ENCODE results near the gene CALM3.

CALM3 gene

GRCh38 chr19:46600384-46601317 lies 479 bp upstream of the CALM3 start:
- peak; percentile 97 to 98 for DNase-seq

- peak; percentile 64 to 71 for DNase-seq
Measured at GRCh38 chr19:46602392-46603194, 1.5 kb downstream of the CALM3 start.

- DNase-seq: no peak
Measured at GRCh38 chr19:46603195-46603637, 2.1 kb downstream of the CALM3 start.

- DNase-seq: no peak
Measured at GRCh38 chr19:46603752-46604231, 2.7 kb downstream of the CALM3 start.

GRCh38 chr19:46604781-46605355 lies 3.7 kb downstream of the CALM3 start:
- no peak for DNase-seq

- DNase-seq: no peak
Measured at GRCh38 chr19:46605356-46605821, 4.3 kb downstream of the CALM3 start.

GRCh38 chr19:46606019-46606418 lies 4.9 kb downstream of the CALM3 start:
- no peak for DNase-seq

GRCh38 chr19:46606681-46607447 lies 5.7 kb downstream of the CALM3 start:
- no peak for DNase-seq

- no peak for DNase-seq
Measured at GRCh38 chr19:46607448-46607841, 6.3 kb downstream of the CALM3 start.

GRCh38 chr19:46608178-46608577 lies 7.0 kb downstream of the CALM3 start:
- DNase-seq: no peak

GRCh38 chr19:46608581-46609345 lies 7.6 kb downstream of the CALM3 start:
- DNase-seq: no peak

- DNase-seq: no peak
Measured at GRCh38 chr19:46609511-46610412, 8.6 kb downstream of the CALM3 start.

- DNase-seq: no peak
Measured at GRCh38 chr19:46610413-46610775, 9.3 kb downstream of the CALM3 start.

- no peak for DNase-seq
Measured at GRCh38 chr19:46610851-46611770, 10.0 kb downstream of the CALM3 start.

- no peak for DNase-seq
Measured at GRCh38 chr19:46611776-46612175, 10.6 kb downstream of the CALM3 start.

- no peak for DNase-seq
Measured at GRCh38 chr19:46613525-46613924, 12.4 kb downstream of the CALM3 start.

GRCh38 chr19:46614114-46614722 lies 13.1 kb downstream of the CALM3 start:
- peak; percentile 75 to 84 for DNase-seq

GRCh38 chr19:46615966-46616365 lies 14.8 kb downstream of the CALM3 start:
- no peak for DNase-seq

Measured in activated CD4-positive, alpha-beta T cell treated with anti-CD3 and anti-CD28 coated beads for 4 hours (primary cell).